ENCODE data around the gene SMPD3.
A peak's percentile ranks its signal among the peaks of the same experiment; 100 is the strongest.

Gene SMPD3

GRCh38 chr16:68357521-68357922 lies 90.8 kb downstream of the SMPD3 start:
- H3K4me3 ChIP-seq (ENCODE audit: low read length, poor library complexity, severe bottlenecking), result no peak overlapping the region
- no peaks in the 10 kb centered on the region for H3K9me2 ChIP-seq (replicated peaks; ENCODE audit: low read depth, low read length)
- peaks cover 74% of the 10 kb centered on the region for H3K4me1 ChIP-seq (ENCODE audit: insufficient read depth, low read length, poor library complexity, severe bottlenecking)
- H3K27me3 ChIP-seq (ENCODE audit: insufficient read depth, low read length, poor library complexity, severe bottlenecking), result no peaks in the 10 kb centered on the region
- H3F3A ChIP-seq (ENCODE audit: low read depth), result no peaks in the 10 kb centered on the region; the same call in 1 of the 2 replicates
- H2AFZ ChIP-seq (ENCODE audit: low read length), result no peak overlapping the region
- no peaks in the 10 kb centered on the region for H3K79me2 ChIP-seq (ENCODE audit: insufficient read depth, low read length)
- H3K9me3 ChIP-seq (ENCODE audit: insufficient read depth, low read depth, low read length), result no peaks in the 10 kb centered on the region
- peak overlapping the region; percentile 52 for H3K4me2 ChIP-seq (ENCODE audit: low read depth, low read length, poor library complexity, severe bottlenecking)
- H4K20me1 ChIP-seq (ENCODE audit: insufficient read depth, low read length, poor library complexity, severe bottlenecking), result no peaks in the 10 kb centered on the region
- peak overlapping the region; percentile 70 for H3K9ac ChIP-seq (ENCODE audit: low read depth, low read length, poor library complexity, severe bottlenecking)
- H3K36me3 ChIP-seq (ENCODE audit: insufficient read depth, low read length), result peaks cover 25% of the 10 kb centered on the region; the same call in 1 of the 2 replicates
- TF ChIP-seq EZH2phosphoT487 (IDR thresholded peaks at IDR 0.05; ENCODE audit: borderline replicate concordance) (no peak), CTCF (conservative IDR thresholded peaks at IDR 0.05; ENCODE audit: low read length) (peak; percentile 20; the same call in 1 of the 2 replicates)

GRCh38 chr16:68356919-68357286 lies 91.4 kb downstream of the SMPD3 start:
- H3K79me2 ChIP-seq (ENCODE audit: insufficient read depth, low read length), result no peaks in the 10 kb centered on the region
- H3K36me3 ChIP-seq (ENCODE audit: insufficient read depth, low read length), result peaks cover 30% of the 10 kb centered on the region; the same call in 1 of the 2 replicates
- peak overlapping the region; percentile 70 for H3K9ac ChIP-seq (ENCODE audit: low read depth, low read length, poor library complexity, severe bottlenecking)
- no peaks in the 10 kb centered on the region for H3K9me3 ChIP-seq (ENCODE audit: insufficient read depth, low read depth, low read length)
- no peak overlapping the region for H2AFZ ChIP-seq (ENCODE audit: low read length)
- H3K27me3 ChIP-seq (ENCODE audit: insufficient read depth, low read length, poor library complexity, severe bottlenecking), result no peaks in the 10 kb centered on the region
- H3K4me2 ChIP-seq (ENCODE audit: low read depth, low read length, poor library complexity, severe bottlenecking), result peak overlapping the region; percentile 52
- H3K4me3 ChIP-seq (ENCODE audit: low read length, poor library complexity, severe bottlenecking), result peak overlapping the region; percentile 39
- no peaks in the 10 kb centered on the region for H3K9me2 ChIP-seq (replicated peaks; ENCODE audit: low read depth, low read length)
- H4K20me1 ChIP-seq (ENCODE audit: insufficient read depth, low read length, poor library complexity, severe bottlenecking), result no peaks in the 10 kb centered on the region
- TF ChIP-seq EZH2phosphoT487 (IDR thresholded peaks at IDR 0.05; ENCODE audit: borderline replicate concordance), result no peak
- no peak for TF ChIP-seq CTCF (conservative IDR thresholded peaks at IDR 0.05; ENCODE audit: low read length)
- H3F3A ChIP-seq (ENCODE audit: low read depth), result no peaks in the 10 kb centered on the region; the same call in 1 of the 2 replicates
- peaks cover 68% of the 10 kb centered on the region for H3K4me1 ChIP-seq (ENCODE audit: insufficient read depth, low read length, poor library complexity, severe bottlenecking)

GRCh38 chr16:68356249-68356918 lies 91.9 kb downstream of the SMPD3 start:
- H3K9ac ChIP-seq (ENCODE audit: low read depth, low read length, poor library complexity, severe bottlenecking), result peak overlapping the region; percentile 80
- TF ChIP-seq CTCF (conservative IDR thresholded peaks at IDR 0.05; ENCODE audit: low read length) (no peak), EZH2phosphoT487 (IDR thresholded peaks at IDR 0.05; ENCODE audit: borderline replicate concordance) (no peak)
- H3K4me1 ChIP-seq (ENCODE audit: insufficient read depth, low read length, poor library complexity, severe bottlenecking), result peaks cover 63% of the 10 kb centered on the region
- H3K36me3 ChIP-seq (ENCODE audit: insufficient read depth, low read length), result peaks cover 30% of the 10 kb centered on the region; the same call in 1 of the 2 replicates
- H3K4me3 ChIP-seq (ENCODE audit: low read length, poor library complexity, severe bottlenecking), result peak overlapping the region; percentile 58
- peak overlapping the region; percentile 52 for H3K4me2 ChIP-seq (ENCODE audit: low read depth, low read length, poor library complexity, severe bottlenecking)
- H3F3A ChIP-seq (ENCODE audit: low read depth), result no peaks in the 10 kb centered on the region; the same call in 1 of the 2 replicates
- no peak overlapping the region for H2AFZ ChIP-seq (ENCODE audit: low read length)
- H3K9me3 ChIP-seq (ENCODE audit: insufficient read depth, low read depth, low read length), result no peaks in the 10 kb centered on the region
- H3K9me2 ChIP-seq (replicated peaks; ENCODE audit: low read depth, low read length), result no peaks in the 10 kb centered on the region
- H3K79me2 ChIP-seq (ENCODE audit: insufficient read depth, low read length), result no peaks in the 10 kb centered on the region
- no peaks in the 10 kb centered on the region for H4K20me1 ChIP-seq (ENCODE audit: insufficient read depth, low read length, poor library complexity, severe bottlenecking)
- H3K27me3 ChIP-seq (ENCODE audit: insufficient read depth, low read length, poor library complexity, severe bottlenecking), result no peaks in the 10 kb centered on the region

Data from Loucy (cell line).